ENCODE measurements around the gene ZNF107. TPM values are rescaled to one million over a fixed set of nuclear protein-coding genes. Genes with fewer than 3 reads are reported as not detected.

The ZNF107 gene
- total RNA-seq, 1 experiment from 2014 or later, result 24.7 TPM

DNA sequence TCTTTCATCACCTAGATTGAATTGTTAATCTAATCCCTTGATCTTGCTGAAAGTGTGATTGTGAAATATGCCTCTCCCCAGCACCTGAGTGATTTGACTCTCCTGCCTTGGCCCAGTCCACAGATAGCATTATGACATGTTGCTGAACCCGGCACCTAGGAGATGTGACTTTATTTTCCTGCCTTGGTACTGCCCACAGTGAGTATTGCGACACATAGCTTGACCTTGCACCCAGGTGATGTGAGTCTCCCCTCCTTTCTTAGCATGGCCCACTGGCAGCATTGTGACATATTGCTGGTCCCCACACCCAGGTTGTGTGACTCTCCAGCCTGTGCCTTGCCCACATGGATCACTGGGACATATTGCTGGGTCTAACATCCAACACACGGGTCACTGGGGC lies 32.5 kb upstream of the ZNF107 start:
- Mint-ChIP-seq H3K9me3 (peaks cover 18 to 19% of the 10 kb centered on the region in 2 experiments), H3K4me3 (no peak overlapping the region), H3K36me3 (ENCODE audit: insufficient read depth in 1 of 3, low read depth in 3 of 3) (peaks cover 0 to 19% (median 16%) of the 10 kb centered on the region in 3 experiments; a peak in 5 of 7 replicates), H3K27ac (no peak overlapping the region), H3K4me1 (no peaks in the 10 kb centered on the region), H3K27me3 (ENCODE audit: low read depth) (no peaks in the 10 kb centered on the region)
- peaks cover 91% of the 10 kb centered on the region for H3K9me3 ChIP-seq (ENCODE audit: control insufficient read depth, low read depth, low read length)
- no peak overlapping the region for H2BK20ac ChIP-seq (ENCODE audit: low read depth, low read length, poor library complexity, severe bottlenecking)
- no peaks in the 10 kb centered on the region for H3K27me3 ChIP-seq (ENCODE audit: insufficient read depth, low read length)
- TF ChIP-seq, protein P1, sequence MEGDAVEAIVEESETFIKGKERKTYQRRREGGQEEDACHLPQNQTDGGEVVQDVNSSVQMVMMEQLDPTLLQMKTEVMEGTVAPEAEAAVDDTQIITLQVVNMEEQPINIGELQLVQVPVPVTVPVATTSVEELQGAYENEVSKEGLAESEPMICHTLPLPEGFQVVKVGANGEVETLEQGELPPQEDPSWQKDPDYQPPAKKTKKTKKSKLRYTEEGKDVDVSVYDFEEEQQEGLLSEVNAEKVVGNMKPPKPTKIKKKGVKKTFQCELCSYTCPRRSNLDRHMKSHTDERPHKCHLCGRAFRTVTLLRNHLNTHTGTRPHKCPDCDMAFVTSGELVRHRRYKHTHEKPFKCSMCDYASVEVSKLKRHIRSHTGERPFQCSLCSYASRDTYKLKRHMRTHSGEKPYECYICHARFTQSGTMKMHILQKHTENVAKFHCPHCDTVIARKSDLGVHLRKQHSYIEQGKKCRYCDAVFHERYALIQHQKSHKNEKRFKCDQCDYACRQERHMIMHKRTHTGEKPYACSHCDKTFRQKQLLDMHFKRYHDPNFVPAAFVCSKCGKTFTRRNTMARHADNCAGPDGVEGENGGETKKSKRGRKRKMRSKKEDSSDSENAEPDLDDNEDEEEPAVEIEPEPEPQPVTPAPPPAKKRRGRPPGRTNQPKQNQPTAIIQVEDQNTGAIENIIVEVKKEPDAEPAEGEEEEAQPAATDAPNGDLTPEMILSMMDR (conservative IDR thresholded peaks at IDR 0.05), result no peak
- no peak overlapping the region for H3K23ac ChIP-seq (ENCODE audit: insufficient read length, low read depth, low read length)
- no peak overlapping the region for H2BK120ac ChIP-seq (ENCODE audit: low read depth, low read length, poor library complexity, severe bottlenecking)
- no peak overlapping the region for H3K27ac ChIP-seq (ENCODE audit: insufficient read length, low read depth, low read length)
- H3K14ac ChIP-seq (ENCODE audit: insufficient read depth, low read length), result no peak overlapping the region
- H3T11ph ChIP-seq (ENCODE audit: low read length), result no peak overlapping the region
- no peak overlapping the region for H4K8ac ChIP-seq (replicated peaks; ENCODE audit: insufficient read length, low read depth, low read length)
- no peak overlapping the region for H2AFZ ChIP-seq (ENCODE audit: low read length)
- H3K23me2 ChIP-seq (ENCODE audit: insufficient read length, low read depth, low read length, poor library complexity, severe bottlenecking), result no peaks in the 10 kb centered on the region
- H2AK5ac ChIP-seq (ENCODE audit: insufficient read length, low read length), result no peak overlapping the region
- no peaks in the 10 kb centered on the region for H3K79me1 ChIP-seq (ENCODE audit: insufficient read depth, low read depth, low read length, poor library complexity, severe bottlenecking)
- H3K4me2 ChIP-seq (ENCODE audit: insufficient read depth, insufficient read length, low read length), result no peak overlapping the region
- no peak overlapping the region for H2BK15ac ChIP-seq (ENCODE audit: low read depth, low read length)
- no peak overlapping the region for H4K91ac ChIP-seq (ENCODE audit: insufficient read length, low read depth, low read length)
- no peak overlapping the region for H3K56ac ChIP-seq (ENCODE audit: insufficient read length, low read depth, low read length)
- no peak overlapping the region for H3K4ac ChIP-seq (ENCODE audit: low read depth, low read length)
- no peak overlapping the region for H3K18ac ChIP-seq (ENCODE audit: insufficient read length, low read depth, low read length)
- no peak overlapping the region for H3K9ac ChIP-seq (ENCODE audit: extremely low read depth, insufficient read length, low read length)
- DNase-seq, result no peak
- no CpG with 5 or more reads among the region's 3 CpGs for WGBS (ENCODE audit: extremely low coverage, insufficient read length, low lambda C conversion rate)
- no peaks in the 10 kb centered on the region for H4K20me1 ChIP-seq (ENCODE audit: control insufficient read depth, insufficient read depth, insufficient read length)
- no peaks in the 10 kb centered on the region for H3K79me2 ChIP-seq (ENCODE audit: insufficient read depth, low read length)
- no peak overlapping the region for H2BK5ac ChIP-seq (ENCODE audit: insufficient read length, low read length)
- no peak overlapping the region for H2BK12ac ChIP-seq (ENCODE audit: insufficient read length, low read depth, low read length)
- no peak overlapping the region for H4K5ac ChIP-seq (ENCODE audit: insufficient read length, low read depth, low read length)
- H3K4me1 ChIP-seq (ENCODE audit: insufficient read depth, low read length), result no peaks in the 10 kb centered on the region

Measured in H9 (cell line).